ENCODE measurements around the gene POU4F1.

DNA sequence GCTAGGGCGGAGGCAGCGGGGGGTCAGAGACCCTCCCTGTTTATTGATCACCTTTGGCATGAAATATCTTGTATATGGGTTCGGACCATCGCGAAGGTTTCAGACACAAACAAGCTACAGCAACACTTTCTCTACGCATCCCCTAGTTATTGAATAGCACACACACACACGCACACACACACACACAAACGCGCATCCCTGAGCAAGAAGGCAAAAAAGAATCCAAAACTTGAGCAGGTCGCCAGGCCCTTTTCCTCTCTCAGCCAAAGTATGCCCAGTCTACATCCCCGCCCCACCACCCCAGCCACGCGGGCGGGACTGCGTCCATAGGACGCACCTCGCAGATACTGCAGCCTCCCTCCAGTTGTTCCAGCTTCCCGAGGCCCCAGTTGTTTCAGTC is 16.0 kb downstream of the POU4F1 start:
- TF ChIP-seq POLR2AphosphoS5 (IDR thresholded peaks at IDR 0.05; ENCODE audit: borderline replicate concordance, low read depth, low read length) (no peak), EZH2 (IDR thresholded peaks at IDR 0.05) (no peak), FOXP2 (optimal IDR thresholded peaks at IDR 0.05; ENCODE audit: control extremely low read depth, extremely low read length, insufficient read depth) (no peak)
